H1 (cell line): ENCODE measurements around the gene EGFR. TPM values are rescaled to one million over a fixed set of nuclear protein-coding genes. Genes with fewer than 3 reads are reported as not detected.

ENCODE experiments used
- ASH2L ChIP-seq: fragments of 200-600, 300-600 bp; sonication (generic); IDR thresholded peaks from one replicate; pipeline ENCODE4 v1.7.1; 2017; ENCODE audit warnings: low read length
- CBX5 ChIP-seq: fragments of 300-800, 300-1000 bp; sonication (generic); IDR thresholded peaks from 2 replicates; pipeline ENCODE4 v1.7.1; 2016; ENCODE audit warnings: antibody characterized with exemption, low read length, low read depth
- EGR1 ChIP-seq: IDR thresholded peaks from 2 replicates; pipeline ENCODE4 v1.6.1; 2011; ENCODE audit warnings: low read depth, low read length, borderline replicate concordance
- SIX5 ChIP-seq: IDR thresholded peaks from 2 replicates; pipeline ENCODE4 v1.6.1; 2011; ENCODE audit warnings: mild to moderate bottlenecking, low read depth, low read length
- TEAD4 ChIP-seq: IDR thresholded peaks from 2 replicates; pipeline ENCODE4 v1.6.1; 2012; ENCODE audit warnings: low read depth, low read length, inconsistent platforms, mixed read lengths
- polyA plus RNA-seq, 7 experiments: library from polyadenylated mRNA; depleted of rRNA in 3 of 7; stranded (reverse) in 5 of 7; unstranded in 2 of 7; fragments of >200 nt in 5 of 7; fragments of 200-250 nt in 2 of 7; gene quantifications; 1 replicate in 5 of 7; 2 replicates in 1 of 7; 4 replicates in 1 of 7; pipeline versions ENCODE4 v1.2.1 to v1.2.3, GENCODE V29; 2011 to 2013; ENCODE audit warnings: missing spikeins in 2 of 7, mixed read lengths in 2 of 7
- total RNA-seq: library from RNA; stranded (reverse); fragmentation: NEBNext Ultra II Directional; extraction: Animal tissue kit (Norgen Biotek cat#: 25700); gene quantifications from 2 replicates; pipeline ENCODE4 v1.2.1, GENCODE V29; 2021
- TF ChIP-seq, protein P1 (sequence below): IDR thresholded peaks from 2 replicates; pipeline ENCODE4 v1.6.1; 2011; ENCODE audit warnings: low read length, improper control_type of control experiment

The EGFR gene
- total and polyA plus RNA-seq, 2 of the 8 experiments (the other 6 are each of a cell fraction or from before 2014, with no cell fraction given) = 1.9 to 5.8 TPM

DNA sequence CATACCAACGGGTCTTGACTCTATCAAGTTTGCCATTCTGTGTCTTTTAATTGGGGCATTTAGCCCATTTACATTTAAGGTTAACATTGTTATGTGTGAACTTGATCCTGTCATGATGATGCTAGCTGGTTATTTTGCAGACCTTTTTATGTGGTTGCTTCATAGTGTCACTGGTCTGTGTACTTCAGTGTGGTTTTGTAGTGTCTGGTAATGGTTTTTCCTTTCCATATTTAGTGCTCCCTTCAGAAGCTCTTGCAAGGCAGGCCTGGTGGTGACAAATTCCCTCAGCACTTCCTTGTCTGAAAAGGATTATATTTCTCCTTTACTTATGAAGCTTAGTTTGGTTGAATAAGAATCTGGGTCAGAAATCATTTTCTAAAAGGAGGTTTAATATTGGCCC lies 211.2 kb downstream of the EGFR start (continued):
- TF ChIP-seq, protein P1, sequence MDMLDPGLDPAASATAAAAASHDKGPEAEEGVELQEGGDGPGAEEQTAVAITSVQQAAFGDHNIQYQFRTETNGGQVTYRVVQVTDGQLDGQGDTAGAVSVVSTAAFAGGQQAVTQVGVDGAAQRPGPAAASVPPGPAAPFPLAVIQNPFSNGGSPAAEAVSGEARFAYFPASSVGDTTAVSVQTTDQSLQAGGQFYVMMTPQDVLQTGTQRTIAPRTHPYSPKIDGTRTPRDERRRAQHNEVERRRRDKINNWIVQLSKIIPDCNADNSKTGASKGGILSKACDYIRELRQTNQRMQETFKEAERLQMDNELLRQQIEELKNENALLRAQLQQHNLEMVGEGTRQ = no peak
- TF ChIP-seq ASH2L = no peak
- no peak for TF ChIP-seq CBX5
- no peak for TF ChIP-seq TEAD4
- TF ChIP-seq EGR1 = no peak
- no peak for TF ChIP-seq SIX5
